ENCODE data around the gene OR4C5.

- TF ChIP-seq CTCF (conservative IDR thresholded peaks at IDR 0.05; ENCODE audit: low read depth, low read length) (no peak), EZH2 (IDR thresholded peaks at IDR 0.05; ENCODE audit: borderline replicate concordance, low read depth, low read length, poor library complexity, severe bottlenecking) (no peak)
These were observed 24.8 kb downstream of the OR4C5 start for GRCh38 chr11:48341466-48341865.

Data from A673 (cell line).